Measurements from ENCODE around the gene FLT3LG. TPM values are rescaled to one million over a fixed set of nuclear protein-coding genes. Genes with fewer than 3 reads are reported as not detected.

Gene FLT3LG
- total and polyA plus RNA-seq, 2 of the 8 experiments (the other 6 are each of a cell fraction or from before 2014, with no cell fraction given): 1.6 to 3.2 TPM

DNA sequence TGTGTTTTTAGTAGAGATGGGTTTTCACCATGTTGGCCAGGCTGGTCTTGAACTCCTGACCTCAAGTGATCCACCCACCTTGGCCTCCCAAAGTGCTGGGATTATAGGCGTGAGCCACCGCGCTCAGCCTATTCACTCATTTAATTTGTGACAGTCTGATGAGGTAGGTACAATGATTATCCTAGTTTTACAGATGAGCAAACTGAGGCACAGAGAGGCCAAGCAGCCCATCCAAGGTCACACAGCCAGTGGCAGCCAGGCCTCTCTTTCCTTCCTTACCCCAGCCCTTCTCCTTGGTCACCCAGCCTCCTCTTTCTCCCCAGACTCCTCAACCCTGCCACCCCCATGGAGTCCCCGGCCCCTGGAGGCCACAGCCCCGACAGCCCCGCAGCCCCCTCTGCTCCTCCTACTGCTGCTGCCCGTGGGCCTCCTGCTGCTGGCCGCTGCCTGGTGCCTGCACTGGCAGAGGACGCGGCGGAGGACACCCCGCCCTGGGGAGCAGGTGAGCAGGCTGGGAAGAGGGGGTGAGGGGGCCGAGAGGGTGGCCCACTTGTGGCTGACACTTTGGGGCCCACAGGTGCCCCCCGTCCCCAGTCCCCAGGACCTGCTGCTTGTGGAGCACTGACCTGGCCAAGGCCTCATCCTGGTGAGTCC is 6.1 kb downstream of the FLT3LG start (continued):
- TF ChIP-seq CHD7 (IDR thresholded peaks at IDR 0.05; ENCODE audit: insufficient replicate concordance, low read length) (no peak), SIX5 (IDR thresholded peaks at IDR 0.05; ENCODE audit: low read depth, low read length) (no peak), CHD1 (IDR thresholded peaks at IDR 0.05; ENCODE audit: low read depth, low read length) (no peak), PHF8 (conservative IDR thresholded peaks at IDR 0.05; ENCODE audit: low read depth, low read length) (no peak), BACH1 (IDR thresholded peaks at IDR 0.05; ENCODE audit: low read length) (no peak), TBP (IDR thresholded peaks at IDR 0.05; ENCODE audit: low read depth, low read length) (no peak), ASH2L (IDR thresholded peaks at IDR 0.05; ENCODE audit: low read length) (no peak)
- TF ChIP-seq, protein P1, sequence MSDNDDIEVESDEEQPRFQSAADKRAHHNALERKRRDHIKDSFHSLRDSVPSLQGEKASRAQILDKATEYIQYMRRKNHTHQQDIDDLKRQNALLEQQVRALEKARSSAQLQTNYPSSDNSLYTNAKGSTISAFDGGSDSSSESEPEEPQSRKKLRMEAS (IDR thresholded peaks at IDR 0.05): no peak

Measured in H1 (cell line).